PC-9 (cell line): ENCODE data around the gene TMF1. TPM values are rescaled to one million over a fixed set of nuclear protein-coding genes. Genes with fewer than 3 reads are reported as not detected.

Source experiments
- BruUV-seq: library from RNA; stranded (reverse); fragments of 400-500 nt; replicated peaks from 2 replicates; lab custom pipeline; 2021; lab: Mats Ljungman, UMichigan
- CTCF ChIA-PET: fragments of 300-600 bp; sonication (Branson Sonifier 250); formaldehyde crosslinking; loops from one replicate; lab custom pipeline; 2022; ENCODE audit warnings: antibody characterized with exemption; lab: Charles Lee
- POLR2A ChIA-PET: fragments of 300-600 bp; sonication (Branson Sonifier 250); formaldehyde crosslinking; loops from one replicate; lab custom pipeline; 2022; ENCODE audit warnings: antibody characterized with exemption; ENCODE audit not compliant: unreplicated experiment; lab: Charles Lee
- DNase-seq, 2 experiments: peaks; one replicate each; pipeline versions ENCODE4 v3.0.0 to v3.0.0-alpha.2; 2015 to 2022; ENCODE audit warnings: mixed read lengths in 1 of 2
- H2AFZ ChIP-seq: fragments of 200-600 bp; sonication (generic); 2 replicates; pipeline ENCODE4 v1.8.1; 2017; ENCODE audit warnings: antibody characterized with exemption
- H3F3A ChIP-seq: fragments of 200-600 bp; sonication (generic); 2 replicates; pipeline ENCODE4 v1.8.1; 2017; ENCODE audit warnings: antibody characterized with exemption, mild to moderate bottlenecking, low read depth; ENCODE audit not compliant: insufficient read depth
- H3K27ac ChIP-seq: fragments of 200-600 bp; sonication (generic); 2 replicates; pipeline ENCODE4 v1.6.1; 2016; ENCODE audit warnings: mixed run types
- H3K27me3 ChIP-seq: fragments of 200-600 bp; sonication (generic); 2 replicates; pipeline ENCODE4 v1.6.1; 2016; ENCODE audit warnings: low read depth, mixed run types; ENCODE audit not compliant: insufficient read depth
- H3K36me3 ChIP-seq: fragments of 200-600 bp; sonication (generic); 2 replicates; pipeline ENCODE4 v1.6.1; 2016; ENCODE audit warnings: low read depth, mixed run types
- H3K4me1 ChIP-seq: fragments of 200-600 bp; sonication (generic); replicated peaks from 2 replicates; pipeline ENCODE4 v1.6.1; 2016; ENCODE audit warnings: mixed run types; ENCODE audit not compliant: insufficient read depth
- H3K4me2 ChIP-seq: fragments of 200-600 bp; sonication (generic); 2 replicates; pipeline ENCODE4 v1.6.1; 2017; ENCODE audit warnings: mixed run types
- H3K4me3 ChIP-seq: fragments of 200-600 bp; sonication (generic); 2 replicates; pipeline ENCODE4 v1.6.1; 2016; ENCODE audit warnings: mixed run types
- H3K79me2 ChIP-seq: fragments of 200-600 bp; sonication (generic); 2 replicates; pipeline ENCODE4 v1.6.1; 2017; ENCODE audit warnings: low read depth, mixed run types
- H3K9me2 ChIP-seq: fragments of 200-600 bp; sonication (generic); 2 replicates; pipeline ENCODE4 v1.8.1; 2017; ENCODE audit warnings: mild to moderate bottlenecking; ENCODE audit not compliant: insufficient read depth
- H3K9me3 ChIP-seq: fragments of 200-600 bp; sonication (generic); 2 replicates; pipeline ENCODE4 v1.8.1; 2016; ENCODE audit warnings: low read depth; ENCODE audit not compliant: insufficient read depth
- H4K20me1 ChIP-seq: fragments of 200-600 bp; sonication (generic); 2 replicates; pipeline ENCODE4 v1.8.1; 2017; ENCODE audit not compliant: insufficient read depth
- CTCF ChIP-seq: fragments of 200-600 bp; sonication (generic); conservative IDR thresholded peaks from 2 replicates; pipeline ENCODE4 v1.6.1; 2017; ENCODE audit warnings: mixed run types, antibody characterized with exemption, mild to moderate bottlenecking, moderate library complexity
- EZH2 ChIP-seq: fragments of 200-600 bp; sonication (generic); IDR thresholded peaks from 2 replicates; pipeline ENCODE4 v1.8.0; 2017; ENCODE audit warnings: antibody characterized with exemption, low read depth
- intact Hi-C: fragments of 100-400 bp; cut with micrococcal nuclease; formaldehyde crosslinking; loops from one replicate; pipeline ENCODE4 v1.10.0; 2022; ENCODE audit not compliant: unreplicated experiment
- total RNA-seq: library from RNA; stranded (reverse); gene quantifications from 2 replicates; pipeline ENCODE4 v1.2.3, GENCODE V29; 2021

The TMF1 gene
- total RNA-seq, 1 experiment from 2014 or later: 35.5 TPM

GRCh38 chr3:69096299-69096698 is 44.2 kb upstream of the TMF1 start:
- Histone ChIP-seq H3K36me3 (peaks cover 4% of the 10 kb centered on the region; the same call in 1 of the 2 replicates), H3K27me3 (no peaks in the 10 kb centered on the region), H3K79me2 (peaks cover 16% of the 10 kb centered on the region), H3K9me2 (no peaks in the 10 kb centered on the region), H4K20me1 (no peaks in the 10 kb centered on the region), H2AFZ (no peak overlapping the region), H3K9me3 (no peaks in the 10 kb centered on the region), H3K4me3 (no peak overlapping the region), H3K4me1 (peaks cover 18% of the 10 kb centered on the region), H3K27ac (no peak overlapping the region), H3K4me2 (no peak overlapping the region), H3F3A (peaks cover 5% of the 10 kb centered on the region; the same call in 1 of the 2 replicates)
- no peak for DNase-seq
- POLR2A ChIA-PET: no interaction called here
- intact Hi-C loops: no loop called here
- TF ChIP-seq CTCF (no peak), EZH2 (no peak)
- no TSS peak for BruUV-seq
- CTCF ChIA-PET: no interaction called here

- no peak for DNase-seq
- Histone ChIP-seq H3K4me1 (peaks cover 25% of the 10 kb centered on the region), H3K9me3 (no peaks in the 10 kb centered on the region), H3K79me2 (peaks cover 23% of the 10 kb centered on the region), H3K4me3 (no peak overlapping the region), H3K9me2 (no peaks in the 10 kb centered on the region), H3K4me2 (no peak overlapping the region), H4K20me1 (no peaks in the 10 kb centered on the region), H3K27ac (no peak overlapping the region), H3K36me3 (peaks cover 4% of the 10 kb centered on the region; the same call in 1 of the 2 replicates), H3F3A (peaks cover 9% of the 10 kb centered on the region; the same call in 1 of the 2 replicates), H2AFZ (no peak overlapping the region), H3K27me3 (no peaks in the 10 kb centered on the region)
- intact Hi-C loops: no loop called here
- TF ChIP-seq EZH2 (no peak), CTCF (no peak)
- ChIA-PET POLR2A (no interaction called here), CTCF (no interaction called here)
- no TSS peak for BruUV-seq
These were observed 43.5 kb upstream of the TMF1 start for GRCh38 chr3:69095636-69096035.

- no peaks in the 10 kb centered on the region for H3K27me3 ChIP-seq
- no TSS peak for BruUV-seq
- no peak overlapping the region for H3K4me2 ChIP-seq
- H3K36me3 ChIP-seq: peaks cover 4% of the 10 kb centered on the region; the same call in 1 of the 2 replicates
- no peaks in the 10 kb centered on the region for H3K9me2 ChIP-seq
- no peaks in the 10 kb centered on the region for H4K20me1 ChIP-seq
- ChIA-PET CTCF (no interaction called here), POLR2A (no interaction called here)
- TF ChIP-seq CTCF (no peak), EZH2 (no peak)
- intact Hi-C loops: no loop called here
- DNase-seq: no peak
- H3K9me3 ChIP-seq: no peaks in the 10 kb centered on the region
- H3K79me2 ChIP-seq: peaks cover 27% of the 10 kb centered on the region
- H3K4me1 ChIP-seq: peaks cover 33% of the 10 kb centered on the region
- no peak overlapping the region for H2AFZ ChIP-seq
- H3K4me3 ChIP-seq: no peak overlapping the region
- H3K27ac ChIP-seq: no peak overlapping the region
- peaks cover 16% of the 10 kb centered on the region; the same call in 1 of the 2 replicates for H3F3A ChIP-seq
These were observed 42.5 kb upstream of the TMF1 start for GRCh38 chr3:69094467-69095205.
